ENCODE data around the gene TRAPPC10.
"Not testable (repeated sequence)": the region's sequence is repeated elsewhere in the genome, so short reads cannot be mapped to it uniquely, and the experiment has no call there.

DNA sequence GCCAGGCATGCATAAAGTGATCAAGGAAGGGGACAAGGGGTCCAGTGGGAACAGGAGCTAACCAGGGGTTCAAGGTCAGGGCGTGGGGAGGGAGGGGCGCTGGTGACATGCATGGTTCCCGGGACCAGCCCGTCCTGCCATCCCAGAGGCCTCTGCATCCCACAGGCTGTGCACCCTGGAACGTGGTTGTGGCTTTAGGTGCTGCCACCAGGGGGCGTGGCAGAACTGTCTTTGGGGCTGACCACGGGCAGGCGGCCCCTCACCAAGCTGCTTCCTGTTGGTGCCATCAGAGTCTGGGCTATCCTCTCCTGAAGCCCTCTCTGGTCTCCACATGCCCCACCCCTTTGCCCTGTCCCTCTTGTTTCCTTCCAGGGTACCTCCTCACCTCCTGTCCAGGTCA is 135.0 kb downstream of the TRAPPC10 start:
- not testable (repeated sequence) for TF ChIP-seq CTCF (IDR thresholded peaks at IDR 0.05; ENCODE audit: low read depth, low read length); EZH2phosphoT487 (IDR thresholded peaks at IDR 0.05; ENCODE audit: low read depth)

All from OCI-LY3 (cell line).